Osteocyte (in vitro differentiated cells): ENCODE results near the gene ZNRF1. TPM values are rescaled to one million over a fixed set of nuclear protein-coding genes. Genes with fewer than 3 reads are reported as not detected.

Experiments used
- DNase-seq: peaks from one replicate; pipeline ENCODE4 v3.0.0; 2021; ENCODE audit warnings: mixed read lengths; ENCODE audit not compliant: unreplicated experiment; ENCODE audit errors: extremely low spot score
- H3K27ac Mint-ChIP-seq: one replicate; pipeline ENCODE4 v1.8.0; 2021; ENCODE audit warnings: mild to moderate bottlenecking, mixed read lengths; ENCODE audit not compliant: unreplicated experiment
- H3K27me3 Mint-ChIP-seq: one replicate; pipeline ENCODE4 v1.8.0; 2021; ENCODE audit warnings: mixed read lengths; ENCODE audit not compliant: unreplicated experiment
- H3K36me3 Mint-ChIP-seq: one replicate; pipeline ENCODE4 v1.8.0; 2021; ENCODE audit warnings: mixed read lengths; ENCODE audit not compliant: unreplicated experiment
- H3K4me1 Mint-ChIP-seq: one replicate; pipeline ENCODE4 v1.8.0; 2021; ENCODE audit warnings: mixed read lengths; ENCODE audit not compliant: unreplicated experiment
- H3K4me3 Mint-ChIP-seq: one replicate; pipeline ENCODE4 v1.8.0; 2021; ENCODE audit warnings: mild to moderate bottlenecking, moderate library complexity, mixed read lengths; ENCODE audit not compliant: unreplicated experiment
- H3K9me3 Mint-ChIP-seq: one replicate; pipeline ENCODE4 v1.8.0; 2021; ENCODE audit warnings: mixed read lengths; ENCODE audit not compliant: unreplicated experiment
- CTCF ChIP-seq: fragments of 200-600 bp; sonication (generic); IDR thresholded peaks from 2 replicates; pipeline ENCODE4 v1.5.0; 2021; ENCODE audit warnings: antibody characterized with exemption, mild to moderate bottlenecking, moderate library complexity
- total RNA-seq: library from RNA; stranded (reverse); gene quantifications from 2 replicates; pipeline ENCODE4 v1.2.1, GENCODE V29; 2021

Gene ZNRF1
- total RNA-seq, 1 donor from 2014 or later: 32.1 TPM

GRCh38 chr16:75081179-75081859, 82.5 kb downstream of the ZNRF1 start:
- no peak for DNase-seq
- H3K36me3 Mint-ChIP-seq: peaks cover 4% of the 10 kb centered on the region
- no peak overlapping the region for H3K4me3 Mint-ChIP-seq
- H3K27ac Mint-ChIP-seq: no peak overlapping the region
- H3K27me3 Mint-ChIP-seq: no peaks in the 10 kb centered on the region
- H3K4me1 Mint-ChIP-seq: peaks cover 20% of the 10 kb centered on the region
- no peak for TF ChIP-seq CTCF
- H3K9me3 Mint-ChIP-seq: peaks cover 4% of the 10 kb centered on the region

- H3K36me3 Mint-ChIP-seq: peaks cover 2% of the 10 kb centered on the region
- no peak for TF ChIP-seq CTCF
- no peak for DNase-seq
- no peak overlapping the region for H3K4me3 Mint-ChIP-seq
- H3K9me3 Mint-ChIP-seq: no peaks in the 10 kb centered on the region
- H3K27me3 Mint-ChIP-seq: no peaks in the 10 kb centered on the region
- no peak overlapping the region for H3K27ac Mint-ChIP-seq
- peaks cover 36% of the 10 kb centered on the region for H3K4me1 Mint-ChIP-seq
These were observed 85.0 kb downstream of the ZNRF1 start for GRCh38 chr16:75083813-75084212.

DNA sequence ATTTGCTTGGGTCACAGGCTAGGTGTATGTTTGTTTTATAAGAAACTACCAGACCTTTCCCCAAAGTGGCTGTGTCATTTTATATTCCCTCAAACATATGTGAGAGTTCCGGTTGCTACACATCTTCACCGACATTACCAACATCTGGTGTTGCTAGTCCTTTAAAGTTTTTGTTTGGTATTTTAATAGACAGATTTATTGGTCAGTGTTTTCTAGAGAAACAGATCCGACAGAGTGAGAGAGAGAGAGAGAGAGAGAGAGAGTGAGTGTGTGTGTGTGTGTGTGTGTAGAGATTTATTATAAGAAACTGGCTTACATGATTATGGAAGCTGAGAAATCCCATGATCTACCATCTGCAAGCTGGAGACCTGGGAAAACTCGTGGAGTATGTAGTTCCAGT, 86.7 kb downstream of the ZNRF1 start:
- no peak for TF ChIP-seq CTCF
- H3K4me3 Mint-ChIP-seq: no peak overlapping the region
- H3K36me3 Mint-ChIP-seq: no peaks in the 10 kb centered on the region
- H3K4me1 Mint-ChIP-seq: peaks cover 28% of the 10 kb centered on the region
- H3K9me3 Mint-ChIP-seq: no peaks in the 10 kb centered on the region
- DNase-seq: no peak
- H3K27me3 Mint-ChIP-seq: no peaks in the 10 kb centered on the region
- H3K27ac Mint-ChIP-seq: no peak overlapping the region

DNA sequence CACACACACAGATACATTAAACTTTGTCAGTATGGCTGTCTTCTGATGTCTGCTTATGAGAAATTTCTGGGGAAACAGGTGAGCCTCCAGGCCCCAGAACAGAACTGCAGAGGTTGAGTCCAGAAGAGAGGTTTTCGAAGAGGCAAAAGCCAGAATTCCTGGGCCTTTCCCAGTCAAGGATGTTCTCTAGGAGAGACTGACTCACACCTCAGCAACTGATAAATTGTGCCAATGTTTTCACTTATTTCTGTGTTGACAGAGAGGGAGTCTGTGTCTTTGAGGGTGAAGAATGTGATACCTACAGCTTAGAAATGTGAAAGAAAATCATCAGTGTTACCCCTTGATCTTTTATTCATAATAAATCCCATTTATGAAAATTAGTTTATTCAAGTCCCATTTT, 87.5 kb downstream of the ZNRF1 start:
- Mint-ChIP-seq H3K36me3 (no peaks in the 10 kb centered on the region), H3K9me3 (no peaks in the 10 kb centered on the region), H3K4me3 (no peak overlapping the region), H3K27ac (no peak overlapping the region), H3K27me3 (no peaks in the 10 kb centered on the region), H3K4me1 (peaks cover 27% of the 10 kb centered on the region)
- TF ChIP-seq CTCF: no peak
- DNase-seq: no peak

DNA sequence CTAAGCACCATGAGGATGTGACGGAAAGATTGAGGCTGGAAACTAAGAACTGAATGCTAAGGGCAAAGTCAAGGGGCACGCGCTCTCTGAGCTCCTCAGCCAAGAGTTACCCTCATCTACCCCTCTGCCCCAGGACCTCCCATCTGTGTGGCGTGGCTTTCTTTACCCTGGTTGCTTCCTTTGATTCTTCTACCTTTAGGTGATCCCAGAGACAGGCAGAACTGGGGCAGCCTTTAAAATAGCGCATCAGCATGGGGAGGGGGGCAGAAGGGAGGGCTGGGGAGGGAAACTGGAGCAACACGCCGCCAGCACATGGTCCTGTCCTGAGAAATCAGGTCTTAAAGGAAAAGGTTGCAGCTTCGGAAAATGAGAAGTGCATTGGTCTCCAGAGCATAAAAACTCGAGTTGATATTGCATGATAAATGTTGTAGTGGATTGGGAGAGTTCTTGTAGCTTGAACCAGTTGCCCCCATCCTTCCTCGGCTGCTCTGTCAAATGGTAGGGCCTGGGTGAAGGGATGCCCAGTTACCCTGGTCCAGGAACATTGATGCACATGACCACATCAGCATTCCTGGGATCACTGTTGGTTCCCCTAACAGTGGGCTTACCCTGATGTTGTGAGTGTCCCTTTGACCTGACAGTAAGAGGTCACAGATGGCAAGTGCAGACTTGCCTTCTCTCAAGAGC, 88.0 kb downstream of the ZNRF1 start:
- Mint-ChIP-seq H3K27me3 (no peaks in the 10 kb centered on the region), H3K4me3 (no peak overlapping the region), H3K36me3 (no peaks in the 10 kb centered on the region), H3K4me1 (peaks cover 31% of the 10 kb centered on the region), H3K9me3 (no peaks in the 10 kb centered on the region), H3K27ac (no peak overlapping the region)
- no peak for TF ChIP-seq CTCF
- no peak for DNase-seq
